Stimulated activated CD4-positive, alpha-beta T cell treated with anti-CD3 and anti-CD28 coated beads, Interleukin-12 subunit alpha, Interleukin-12 subunit beta, amount 100 ng/mL, for 48 hours (primary cell): ENCODE measurements around the gene GFRA1.
"Not testable (repeated sequence)": the region's sequence is repeated elsewhere in the genome, so short reads cannot be mapped to it uniquely, and the experiment has no call there.

Experiments used
- DNase-seq, 3 donors: peaks; one replicate each; pipeline ENCODE4 v3.0.0-alpha.2; 2020; ENCODE audit warnings: low read depth in 2 of 3, low spot score in 1 of 3

GFRA1 gene

DNA sequence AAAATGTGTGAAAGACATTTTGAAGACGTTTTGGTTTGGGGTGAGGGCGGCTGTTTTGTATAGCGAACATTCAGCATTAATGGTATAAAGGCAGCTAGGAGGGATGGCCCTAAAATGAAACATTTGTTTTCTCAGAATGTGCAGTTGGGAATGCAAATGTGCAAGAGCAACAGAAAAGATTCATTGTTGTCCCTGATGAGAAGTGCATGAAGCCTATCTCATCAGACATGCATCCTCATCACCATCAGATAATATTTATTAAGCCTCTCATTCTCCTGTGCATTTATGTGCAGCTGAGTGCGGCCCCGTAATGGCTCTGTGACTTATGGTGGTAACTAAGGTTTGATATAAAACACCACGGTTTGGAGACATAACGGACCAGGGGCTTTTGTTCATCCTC lies 199.5 kb downstream of the GFRA1 start:
- no peak for DNase-seq

DNA sequence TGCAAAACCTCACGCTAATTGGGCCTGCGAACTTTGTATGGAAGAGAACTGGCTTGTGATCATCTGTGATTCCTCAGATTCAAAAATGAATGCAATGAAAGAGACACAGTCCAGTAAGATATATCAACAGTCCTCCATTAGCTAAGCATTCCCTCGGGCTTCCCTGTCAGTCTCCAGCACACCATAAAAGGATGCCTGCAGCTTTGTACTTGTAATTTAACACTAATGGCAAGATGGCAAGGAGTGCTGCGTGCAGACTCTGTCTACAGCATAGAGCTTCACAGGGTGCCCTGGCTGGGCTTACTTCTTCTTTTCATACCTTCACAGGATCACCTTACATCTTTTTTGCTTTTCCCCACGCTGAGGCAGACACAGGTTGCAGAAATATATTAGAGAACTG lies 200.0 kb downstream of the GFRA1 start:
- DNase-seq: no peak

DNA sequence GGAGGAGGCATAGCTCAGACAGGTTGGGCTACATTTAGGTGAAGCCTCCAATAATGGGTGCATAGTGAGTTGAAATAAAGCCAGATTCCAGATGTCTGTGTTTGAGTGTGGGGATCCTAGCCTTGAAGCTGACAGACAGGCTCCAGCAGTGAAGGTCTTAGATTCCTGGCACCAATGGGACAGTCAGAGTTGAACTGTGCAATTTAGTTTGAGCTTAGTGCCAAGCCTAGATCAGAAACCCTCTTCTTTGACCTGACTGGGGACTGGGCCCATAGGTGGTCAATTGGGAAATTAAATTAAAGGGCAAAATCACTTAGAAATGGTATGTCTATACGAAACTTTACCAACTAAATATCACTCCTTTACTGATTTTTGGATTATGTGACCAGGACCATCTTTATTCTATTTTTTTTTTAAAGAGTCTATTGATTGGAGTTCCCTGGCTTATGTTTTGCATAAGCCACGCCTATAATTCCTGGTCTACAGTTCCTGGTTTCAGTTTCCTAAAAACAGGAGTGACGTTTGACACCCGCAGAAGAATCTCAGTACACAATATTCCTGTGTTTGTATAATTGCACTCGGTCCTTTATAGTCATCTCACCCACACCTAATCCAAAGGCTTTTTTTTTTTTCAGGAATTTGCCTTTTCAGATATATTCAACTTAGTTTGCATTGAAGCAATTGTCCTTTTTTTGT lies 201.4 kb downstream of the GFRA1 start:
- DNase-seq: no peak

DNA sequence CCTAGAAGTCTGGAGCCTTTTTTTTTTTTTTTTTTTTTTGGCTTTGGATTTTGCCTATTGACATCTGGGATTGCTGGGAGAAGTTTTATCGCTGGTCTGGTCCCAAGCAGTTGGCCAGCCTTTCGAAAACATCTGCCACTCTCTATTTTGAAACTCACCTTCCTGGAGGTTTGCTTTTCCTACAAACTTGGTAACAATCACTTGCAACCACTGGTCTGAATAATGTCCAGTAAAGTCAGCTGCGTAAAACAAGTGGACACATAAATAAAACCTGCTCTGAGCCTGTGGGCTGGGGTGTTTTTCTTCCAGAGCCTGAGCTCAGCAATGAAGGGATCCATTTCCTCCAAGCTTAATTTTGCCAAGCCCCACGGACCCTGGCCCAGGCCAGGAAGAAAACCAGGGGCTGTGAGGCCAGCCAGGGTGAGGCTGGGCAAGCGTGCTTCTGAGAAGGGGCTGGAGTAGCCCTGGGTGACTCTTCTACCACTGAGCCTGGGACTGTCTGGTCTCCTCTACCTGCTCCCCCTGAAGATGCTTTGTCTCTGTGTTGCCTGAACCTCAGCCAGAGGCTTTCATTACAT lies 202.2 kb downstream of the GFRA1 start:
- DNase-seq: no peak

DNA sequence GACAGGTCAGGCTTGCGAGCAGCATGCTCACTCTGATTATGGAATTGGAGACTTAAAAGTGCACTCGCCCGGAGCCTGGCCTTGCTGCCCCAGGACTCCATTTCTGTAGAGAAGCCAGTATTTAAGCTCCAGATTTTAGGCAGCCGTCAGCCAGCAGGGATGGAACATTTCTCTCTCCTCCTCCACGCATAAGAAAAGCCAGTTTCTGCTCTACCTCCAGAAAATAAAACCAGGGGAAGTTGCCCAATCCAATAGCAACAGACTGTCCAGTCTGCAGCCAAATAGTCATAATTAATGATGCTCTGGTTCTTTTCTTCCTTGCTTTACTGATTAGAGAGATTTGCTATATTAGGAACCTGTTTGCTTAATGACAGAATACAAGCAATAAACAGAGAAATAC lies 203.2 kb downstream of the GFRA1 start:
- no peak for DNase-seq

DNA sequence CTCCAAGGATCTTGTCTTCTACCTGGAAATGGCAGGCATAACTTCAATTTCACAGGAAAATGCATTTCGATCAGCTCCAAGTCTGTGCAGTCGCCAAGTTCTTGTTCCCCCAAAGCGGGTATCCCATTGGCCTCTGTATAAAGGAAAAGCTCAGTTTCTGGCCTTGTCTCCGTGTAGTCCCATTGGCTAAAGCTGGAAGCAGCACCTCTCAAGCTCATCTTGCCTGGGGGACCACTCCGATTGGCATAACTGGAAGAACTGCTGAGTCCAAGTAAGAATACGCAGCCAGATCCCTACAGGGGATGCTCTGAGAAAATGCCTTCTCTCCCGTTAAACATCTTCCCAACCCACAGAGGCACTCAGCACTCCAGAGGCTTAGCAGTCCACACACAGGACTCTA lies 205.2 kb downstream of the GFRA1 start:
- DNase-seq: no peak

DNA sequence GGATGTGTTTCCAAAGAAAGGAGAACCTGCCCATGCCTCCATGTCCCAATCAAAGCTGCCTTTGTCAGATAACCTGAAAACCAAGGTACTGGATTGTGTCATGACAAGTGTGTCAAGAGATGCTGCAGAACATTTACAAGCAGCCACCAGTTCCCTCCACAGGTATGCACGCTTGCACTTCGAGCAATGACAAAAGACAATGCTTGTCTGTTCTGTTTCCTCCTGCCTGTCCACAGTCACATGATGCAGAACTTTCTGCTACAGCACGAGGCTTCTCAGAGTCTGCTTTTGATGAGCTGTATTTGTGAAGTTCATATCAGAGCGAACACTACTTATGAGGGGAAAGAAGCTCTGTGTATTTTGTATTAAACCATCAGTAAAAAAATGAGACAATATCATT lies 209.9 kb downstream of the GFRA1 start:
- DNase-seq: no peak

DNA sequence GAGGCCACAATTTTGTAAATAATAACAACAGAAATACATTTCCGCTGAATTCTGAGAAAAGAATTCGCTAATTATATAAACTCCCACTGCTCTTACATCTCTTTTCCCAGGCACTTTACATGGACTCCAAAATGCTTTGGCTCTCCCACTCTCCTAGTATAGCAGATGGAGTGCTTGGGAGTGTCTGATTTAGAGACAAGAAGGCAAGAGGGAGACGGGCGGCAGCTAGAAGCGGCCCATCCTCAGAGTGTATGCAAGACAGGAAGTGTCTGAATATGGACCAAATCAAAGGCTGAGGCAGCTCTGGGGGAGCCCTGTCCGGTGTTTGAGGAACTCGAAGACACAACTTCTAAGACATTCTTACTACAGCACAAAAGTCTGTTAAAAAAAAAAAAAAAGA lies 212.1 kb downstream of the GFRA1 start:
- DNase-seq: no peak

DNA sequence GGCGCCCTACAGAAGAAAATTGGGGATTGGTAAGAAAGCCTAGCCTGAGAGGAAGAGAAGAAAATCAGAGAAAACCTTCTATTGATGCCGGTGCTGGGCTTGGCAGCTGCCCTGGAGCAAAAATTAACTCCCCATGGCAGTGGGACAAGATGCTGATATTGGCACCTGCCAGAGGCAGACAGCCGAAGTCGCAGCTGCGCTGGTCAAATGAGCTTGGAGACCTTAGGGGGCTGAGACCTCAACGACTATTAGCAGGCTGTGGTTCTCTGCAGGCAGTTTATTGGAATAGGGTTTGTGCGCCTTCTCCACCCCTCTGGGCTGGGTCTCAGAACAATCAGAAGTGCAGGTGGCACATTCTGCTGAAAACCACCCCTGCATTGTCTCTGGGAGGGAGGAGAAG lies 213.7 kb downstream of the GFRA1 start:
- no peak for DNase-seq

DNA sequence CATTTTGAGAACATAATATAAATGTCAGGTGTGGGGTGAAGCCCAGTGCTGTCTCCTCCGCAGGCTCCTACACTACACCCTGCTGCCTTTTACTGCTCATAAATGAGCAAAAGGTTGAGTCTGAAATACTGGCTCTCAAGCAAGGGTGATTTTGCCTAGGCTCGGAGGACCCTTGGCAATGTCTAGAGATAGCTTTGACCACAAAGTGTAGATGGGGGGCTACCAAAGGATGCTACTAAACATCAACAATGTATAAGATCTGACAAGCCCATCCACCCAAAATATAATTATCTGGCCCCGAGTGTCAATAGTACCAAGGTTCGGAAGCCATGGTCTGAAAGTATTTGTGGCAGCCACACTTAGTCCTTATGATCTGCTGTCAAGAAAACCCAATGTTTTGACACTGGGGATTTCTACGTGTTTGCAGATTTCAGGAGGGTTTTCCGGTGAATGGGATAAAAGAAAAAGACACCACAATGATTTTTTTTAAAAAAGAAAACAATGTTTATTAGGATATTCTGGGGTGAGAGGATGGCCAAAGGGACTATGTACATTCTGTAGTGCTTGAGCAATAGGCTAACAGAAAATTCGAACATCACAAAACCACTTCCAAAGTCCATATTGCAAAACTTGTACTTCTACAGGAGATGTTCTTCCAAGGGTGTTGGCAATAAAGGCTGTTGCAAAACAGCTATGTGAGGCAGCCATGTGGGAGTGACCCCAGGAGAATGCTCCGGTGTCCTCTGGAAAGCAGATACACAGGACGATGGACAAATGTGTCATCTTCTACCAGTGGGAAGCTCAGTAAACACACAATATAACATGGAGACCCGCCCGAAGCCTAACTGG lies 216.3 kb downstream of the GFRA1 start:
- no peak for DNase-seq

DNA sequence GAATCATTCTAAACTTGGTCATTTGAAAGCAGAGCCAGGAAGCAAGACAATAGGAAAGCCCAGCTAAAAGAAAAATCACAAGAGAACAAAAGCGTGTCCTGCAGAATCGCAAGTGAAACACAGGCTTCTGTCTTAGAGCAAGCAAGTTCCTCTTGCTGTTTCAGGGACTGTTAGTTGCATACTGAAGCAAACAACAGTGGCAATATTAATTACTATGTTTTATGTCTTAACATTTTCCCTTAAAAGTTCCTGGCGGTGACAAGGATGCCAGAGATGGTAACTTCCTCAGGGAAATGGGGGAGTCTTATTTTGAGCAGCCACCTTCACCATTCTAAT lies 217.1 kb downstream of the GFRA1 start:
- no peak for DNase-seq

DNA sequence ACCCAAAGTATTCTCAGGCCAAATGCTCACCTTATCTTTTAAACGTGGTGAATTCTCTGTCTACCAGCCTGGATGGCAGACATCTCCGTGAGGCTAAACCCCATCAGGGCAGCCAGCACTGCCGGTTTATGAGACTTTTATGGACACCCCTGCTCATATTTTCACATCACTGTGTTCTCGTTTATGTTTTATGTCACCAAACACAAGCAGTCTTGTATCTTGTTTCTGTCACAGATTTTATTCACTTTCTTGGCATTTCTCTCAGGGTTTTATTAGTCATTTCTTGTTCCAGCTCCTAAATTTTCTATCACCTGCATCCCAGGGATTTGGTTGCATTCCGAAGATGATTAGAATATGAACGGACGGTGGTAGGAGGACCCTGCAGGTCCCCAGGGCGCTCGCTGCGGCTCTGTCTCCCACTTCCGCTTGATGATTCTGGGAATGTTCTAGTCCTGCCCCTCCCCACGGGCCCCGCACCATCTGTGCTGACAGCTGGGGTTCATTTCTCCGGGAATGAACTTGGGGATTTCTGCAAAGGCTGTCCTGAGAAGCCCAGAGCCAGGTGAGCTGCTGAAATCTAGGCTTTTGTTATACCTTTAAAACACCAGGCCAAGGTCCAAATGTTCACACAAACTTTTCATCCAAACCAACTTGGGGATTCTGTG lies 217.6 kb downstream of the GFRA1 start:
- no peak for DNase-seq

DNA sequence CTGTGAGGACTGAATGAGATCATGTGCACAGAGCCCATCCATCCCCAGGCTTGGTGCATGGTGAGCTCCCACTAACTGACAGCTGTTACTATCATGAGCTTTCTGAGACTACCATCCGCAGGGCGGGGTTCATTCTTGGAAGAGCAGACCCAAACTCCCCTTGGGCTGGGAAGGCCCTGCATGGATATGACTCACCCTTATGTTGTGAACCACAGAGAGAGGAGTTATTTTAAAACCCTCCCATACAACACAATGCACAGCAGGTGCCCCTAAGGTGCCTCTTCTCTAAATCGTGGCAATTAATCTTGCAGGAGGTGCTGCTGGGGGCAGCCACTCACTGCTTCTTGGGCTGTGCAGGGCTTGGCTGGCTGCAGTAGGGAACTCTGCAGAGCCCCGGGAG lies 219.1 kb downstream of the GFRA1 start:
- DNase-seq: no peak

DNA sequence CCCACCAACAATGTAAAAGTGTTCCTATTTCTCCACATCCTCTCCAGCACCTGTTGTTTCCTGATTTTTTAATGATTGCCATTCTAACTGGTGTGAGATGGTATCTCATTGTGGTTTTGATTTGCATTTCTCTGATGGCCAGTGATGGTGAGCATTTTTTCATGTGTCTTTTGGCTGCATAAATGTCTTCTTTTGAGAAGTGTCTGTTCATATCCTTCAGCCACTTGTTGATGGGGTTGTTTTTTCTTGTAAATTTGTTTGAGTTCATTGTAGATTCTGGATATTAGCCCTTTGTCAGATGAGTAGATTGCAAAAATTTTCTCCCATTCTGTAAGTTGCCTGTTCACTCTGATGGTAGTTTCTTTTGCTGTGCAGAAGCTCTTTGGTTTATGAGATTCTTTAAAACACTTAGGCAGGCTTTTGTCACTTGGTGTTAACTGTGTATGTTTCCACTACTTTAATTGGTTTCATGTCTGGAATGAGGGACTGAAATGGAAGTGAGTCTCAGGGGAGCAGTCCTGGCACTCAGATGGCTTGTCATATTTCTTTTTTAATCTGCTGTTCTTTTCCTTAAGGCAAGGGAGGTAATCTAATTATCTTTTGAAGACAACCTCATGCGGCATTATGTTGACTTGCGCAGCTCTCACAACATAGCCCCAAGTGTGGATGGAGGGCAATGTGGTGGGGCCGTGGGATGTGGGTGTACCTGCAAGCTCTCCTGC lies 219.8 kb downstream of the GFRA1 start:
- not testable (repeated sequence) for DNase-seq

DNA sequence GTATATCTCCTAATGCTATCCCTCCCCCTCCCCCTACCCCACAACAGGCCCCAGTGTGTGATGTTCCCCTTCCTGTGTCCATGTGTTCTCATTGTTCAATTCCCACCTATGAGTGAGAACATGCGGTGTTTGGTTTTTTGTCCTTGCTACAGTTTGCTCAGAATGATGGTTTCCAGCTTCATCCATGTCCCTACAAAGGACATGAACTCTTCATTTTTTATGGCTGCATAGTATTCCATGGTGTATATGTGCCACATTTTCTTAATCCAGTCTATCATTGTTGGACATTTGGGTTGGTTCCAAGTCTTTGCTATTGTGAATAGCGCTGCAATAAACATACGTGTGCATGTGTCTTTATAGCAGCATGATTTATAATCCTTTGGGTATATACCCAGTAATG lies 220.5 kb downstream of the GFRA1 start:
- not testable (repeated sequence) for DNase-seq

DNA sequence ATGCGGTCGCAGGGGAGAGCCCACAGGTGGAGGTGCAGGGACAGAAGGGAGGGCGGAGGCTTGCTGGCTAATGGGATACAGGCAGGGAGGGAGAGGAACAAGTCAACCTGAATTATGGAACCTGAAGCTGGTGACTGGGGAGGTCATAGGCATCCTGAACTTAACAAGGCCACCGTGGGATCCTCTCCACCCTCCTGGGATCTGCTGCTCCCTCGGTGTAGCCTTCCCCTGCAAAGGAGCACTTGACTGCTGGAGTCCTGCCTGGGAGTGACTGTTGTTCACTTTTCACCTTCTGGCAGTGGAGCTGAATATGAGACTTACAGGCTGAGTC lies 223.1 kb downstream of the GFRA1 start:
- no peak for DNase-seq

DNA sequence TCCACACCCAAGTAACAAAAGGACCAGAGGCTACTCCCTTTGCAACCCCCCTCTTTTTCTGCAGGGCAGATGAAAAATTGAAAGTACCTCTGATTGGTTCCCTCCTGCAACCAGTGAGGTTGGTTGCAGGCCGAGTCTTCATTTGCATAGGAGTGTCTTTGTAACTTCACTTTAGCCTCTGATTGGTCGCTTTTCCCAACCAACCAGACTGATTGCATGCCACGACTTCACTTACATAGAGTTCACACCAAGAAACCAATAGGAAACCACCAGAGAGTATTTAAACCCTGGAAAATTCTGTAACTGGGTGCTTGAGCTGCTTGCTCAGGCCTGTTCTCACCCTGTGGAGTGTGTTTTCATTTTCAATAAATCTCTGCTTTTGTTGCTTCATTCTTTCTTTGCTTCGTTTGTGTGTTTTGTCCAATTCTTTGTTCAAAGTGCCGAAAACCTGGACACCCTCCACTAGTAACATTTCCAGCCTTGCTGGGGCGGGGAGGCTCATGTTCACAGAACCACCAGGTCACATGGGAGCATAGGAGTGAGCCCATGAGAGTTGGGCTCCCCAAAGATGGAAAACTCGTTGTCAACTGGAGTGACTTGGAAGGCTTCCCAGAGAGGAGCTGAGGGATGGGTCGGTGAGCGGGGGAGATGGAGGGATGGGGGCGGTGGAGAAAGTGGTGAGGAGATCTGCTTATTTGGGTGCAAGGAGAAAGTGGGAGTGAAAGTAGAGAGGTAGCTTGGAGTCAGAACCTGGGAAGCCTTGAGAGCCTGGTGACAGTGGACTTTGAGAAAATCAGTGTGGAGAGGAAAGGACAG lies 223.6 kb downstream of the GFRA1 start:
- DNase-seq: no peak

DNA sequence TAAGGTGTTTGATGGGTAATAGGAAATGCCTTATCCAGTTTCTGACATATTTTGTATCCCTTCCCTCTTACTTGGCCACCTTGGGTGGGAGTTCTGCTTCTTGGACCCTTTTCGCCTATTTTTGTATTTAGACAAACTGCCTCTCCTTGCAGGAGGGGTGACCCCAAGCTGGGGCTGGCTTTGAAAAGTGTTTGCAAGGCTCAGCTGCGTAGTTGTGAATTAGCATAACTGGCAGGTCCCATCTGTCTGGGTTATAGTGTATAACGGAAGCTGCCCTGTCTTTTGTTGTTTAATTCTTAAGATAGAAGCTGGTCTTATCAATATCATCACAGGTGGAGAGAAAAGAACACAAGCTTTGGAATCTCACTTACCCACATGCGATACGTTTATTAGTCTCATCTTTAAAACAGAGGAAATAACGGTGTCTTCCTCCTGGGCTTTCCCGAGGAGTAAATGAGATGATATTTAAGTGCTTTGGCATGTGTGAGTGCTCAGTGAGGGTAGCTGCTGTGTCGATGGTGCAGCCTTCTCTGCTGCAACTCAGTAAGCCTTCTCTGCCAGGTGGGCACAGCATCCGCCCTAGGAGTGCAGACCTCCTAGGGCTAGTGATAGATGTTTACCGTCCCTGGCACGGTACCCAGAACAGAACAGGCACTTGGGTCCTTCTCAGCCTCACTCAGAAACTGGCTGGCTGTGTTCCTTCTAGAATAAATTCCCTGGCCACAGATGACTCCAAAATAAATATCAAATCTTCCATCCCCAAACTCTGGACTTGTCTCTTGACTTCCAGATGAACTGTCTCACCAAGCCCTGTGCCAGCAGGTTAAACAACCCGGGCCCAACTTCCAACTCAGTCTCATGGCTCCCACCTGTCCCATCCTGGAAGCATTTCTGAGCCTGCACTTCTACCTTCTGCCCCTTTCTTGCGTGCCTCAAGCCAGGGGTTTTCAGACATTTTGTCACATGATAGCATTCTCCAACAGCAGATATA lies 227.3 kb downstream of the GFRA1 start:
- no peak for DNase-seq

DNA sequence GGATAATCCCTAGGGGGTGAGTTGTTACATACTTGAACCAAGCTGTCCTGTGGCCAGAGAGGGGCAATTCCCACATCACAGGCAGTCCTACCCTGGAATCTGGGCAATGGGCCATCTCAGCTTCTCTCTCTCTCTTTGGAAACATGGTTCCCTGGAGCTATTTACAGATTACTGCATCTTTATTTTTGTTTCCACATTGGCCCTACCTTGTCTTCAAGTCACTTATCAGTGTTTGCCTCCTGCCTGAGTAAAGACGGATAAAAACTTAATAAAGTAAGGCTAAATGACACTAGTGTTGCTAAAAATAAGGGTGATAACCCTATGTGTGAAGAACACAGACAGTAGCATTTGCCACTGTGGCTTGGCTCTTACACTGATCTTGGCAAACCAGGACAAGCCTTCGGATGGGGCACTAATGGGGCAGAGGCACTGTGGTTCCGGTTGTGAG lies 228.2 kb downstream of the GFRA1 start:
- DNase-seq: no peak
